ENCODE measurements around the gene PHACTR3.

DNA sequence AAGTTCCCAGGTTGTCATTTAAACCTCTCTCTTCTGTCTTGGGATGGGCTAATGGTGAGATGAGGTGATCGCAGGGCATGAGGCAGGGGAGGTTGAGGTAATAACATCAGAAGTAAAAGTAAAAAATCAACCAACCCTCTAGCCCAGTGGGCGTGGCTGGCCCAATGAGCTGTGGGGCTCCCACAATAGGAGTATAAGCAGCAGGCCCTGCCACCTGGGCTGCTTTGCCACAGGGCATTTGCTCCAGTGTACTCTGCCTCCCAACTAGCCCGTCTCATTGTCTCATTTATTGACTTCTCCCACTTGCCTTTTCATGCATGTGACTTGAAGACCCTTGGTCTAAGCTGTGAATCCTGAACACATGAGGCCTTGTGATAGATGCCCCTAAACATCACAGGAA lies 62.8 kb downstream of the PHACTR3 start:
- TF ChIP-seq, protein P1, sequence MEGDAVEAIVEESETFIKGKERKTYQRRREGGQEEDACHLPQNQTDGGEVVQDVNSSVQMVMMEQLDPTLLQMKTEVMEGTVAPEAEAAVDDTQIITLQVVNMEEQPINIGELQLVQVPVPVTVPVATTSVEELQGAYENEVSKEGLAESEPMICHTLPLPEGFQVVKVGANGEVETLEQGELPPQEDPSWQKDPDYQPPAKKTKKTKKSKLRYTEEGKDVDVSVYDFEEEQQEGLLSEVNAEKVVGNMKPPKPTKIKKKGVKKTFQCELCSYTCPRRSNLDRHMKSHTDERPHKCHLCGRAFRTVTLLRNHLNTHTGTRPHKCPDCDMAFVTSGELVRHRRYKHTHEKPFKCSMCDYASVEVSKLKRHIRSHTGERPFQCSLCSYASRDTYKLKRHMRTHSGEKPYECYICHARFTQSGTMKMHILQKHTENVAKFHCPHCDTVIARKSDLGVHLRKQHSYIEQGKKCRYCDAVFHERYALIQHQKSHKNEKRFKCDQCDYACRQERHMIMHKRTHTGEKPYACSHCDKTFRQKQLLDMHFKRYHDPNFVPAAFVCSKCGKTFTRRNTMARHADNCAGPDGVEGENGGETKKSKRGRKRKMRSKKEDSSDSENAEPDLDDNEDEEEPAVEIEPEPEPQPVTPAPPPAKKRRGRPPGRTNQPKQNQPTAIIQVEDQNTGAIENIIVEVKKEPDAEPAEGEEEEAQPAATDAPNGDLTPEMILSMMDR (IDR thresholded peaks at IDR 0.05), result no peak
- TF ChIP-seq POLR2A (IDR thresholded peaks at IDR 0.05), result no peak
- TF ChIP-seq POLR2AphosphoS5 (IDR thresholded peaks at IDR 0.05), result no peak
